AG10803 (cell line): ENCODE results near the gene DDX47.
"Not testable (repeated sequence)": the region's sequence is repeated elsewhere in the genome, so short reads cannot be mapped to it uniquely, and the experiment has no call there.

ENCODE experiments used
- DNase-seq: peaks from one replicate; pipeline ENCODE4 v3.0.0; 2010; ENCODE audit warnings: low read depth
- H3K4me3 ChIP-seq: 2 replicates; pipeline ENCODE4 v1.5.1; 2011; ENCODE audit warnings: mild to moderate bottlenecking, low read length, control low read depth
- CTCF ChIP-seq: conservative IDR thresholded peaks from 2 replicates; pipeline ENCODE4 v1.5.1; 2011; ENCODE audit warnings: mild to moderate bottlenecking, low read length, control low read depth, inconsistent platforms

DDX47 gene

DNA sequence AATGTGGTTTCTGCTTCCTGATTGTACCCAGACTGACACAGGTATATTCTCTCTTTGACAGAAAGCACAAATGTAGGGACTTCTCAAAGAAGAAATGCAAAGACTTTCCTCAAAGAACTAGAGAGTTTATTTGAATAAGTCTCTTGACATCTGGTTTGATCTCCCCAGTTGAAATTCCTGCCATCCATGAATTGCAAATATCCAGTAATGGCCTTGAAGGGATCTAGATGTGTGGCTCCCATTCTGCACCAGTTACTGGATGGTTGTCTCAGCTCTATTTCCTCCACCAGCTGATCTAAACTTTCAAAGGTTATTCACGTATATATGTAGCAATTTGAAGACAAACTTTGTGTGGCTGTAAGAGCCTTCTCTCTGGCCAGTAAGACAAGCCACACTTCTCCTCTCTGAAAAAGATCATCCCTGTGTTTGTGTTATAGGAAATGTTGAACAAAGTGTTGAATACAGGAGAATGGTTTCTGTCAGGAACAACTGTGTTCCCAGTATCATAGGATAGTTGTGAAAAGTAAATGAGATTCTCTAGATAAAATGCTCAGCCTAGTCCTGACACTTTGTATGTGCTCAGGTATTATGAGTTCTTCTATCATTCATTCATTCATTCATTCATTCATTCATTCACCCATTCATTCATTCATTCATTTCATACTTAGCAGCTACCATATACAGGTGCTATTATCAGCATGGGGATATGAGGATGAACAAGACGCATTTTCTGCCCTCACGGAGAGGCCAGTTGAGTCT, 55.5 kb downstream of the DDX47 start:
- no peak for DNase-seq

GRCh38 chr12:12870465-12870864, 57.3 kb downstream of the DDX47 start:
- no peak for TF ChIP-seq CTCF
- peak; percentile 98 for DNase-seq
- no peak overlapping the region for H3K4me3 ChIP-seq

More for the DNA sequence above, 55.5 kb downstream of the DDX47 start:
- H3K4me3 ChIP-seq = no peak overlapping the region
- no peak for TF ChIP-seq CTCF

GRCh38 chr12:12871587-12872138, 58.5 kb downstream of the DDX47 start:
- H3K4me3 ChIP-seq = no peak overlapping the region
- no peak for DNase-seq
- no peak for TF ChIP-seq CTCF

- no peak for TF ChIP-seq CTCF
- DNase-seq = peak; percentile 62
- no peak overlapping the region for H3K4me3 ChIP-seq
Observed at GRCh38 chr12:12872139-12872933, 59.2 kb downstream of the DDX47 start.

DNA sequence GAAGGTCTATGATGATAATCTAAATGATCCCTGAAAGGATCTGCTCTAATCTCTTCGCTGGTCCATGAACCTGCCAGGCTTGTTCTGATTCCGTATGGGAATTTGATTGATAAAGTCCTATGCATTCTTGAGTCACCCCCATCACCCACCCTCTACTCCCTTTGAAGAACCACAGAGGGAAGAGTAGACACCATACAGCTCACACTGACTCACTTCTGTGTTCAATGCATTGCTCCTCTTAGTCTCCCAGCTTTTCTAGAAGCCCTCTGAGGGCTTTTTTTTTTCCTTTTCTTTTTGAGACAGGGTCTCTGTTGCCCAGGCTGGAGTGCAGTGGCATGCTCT, 59.8 kb downstream of the DDX47 start:
- TF ChIP-seq CTCF = no peak
- DNase-seq = no peak
- H3K4me3 ChIP-seq = no peak overlapping the region

GRCh38 chr12:12874029-12874428, 60.9 kb downstream of the DDX47 start:
- TF ChIP-seq CTCF = no peak
- DNase-seq = no peak
- H3K4me3 ChIP-seq = no peak overlapping the region

GRCh38 chr12:12875301-12875700, 62.2 kb downstream of the DDX47 start:
- DNase-seq, H3K4me3 ChIP-seq: not testable (repeated sequence)
